ENCODE data around the gene ITPRID2.

ITPRID2 gene

DNA sequence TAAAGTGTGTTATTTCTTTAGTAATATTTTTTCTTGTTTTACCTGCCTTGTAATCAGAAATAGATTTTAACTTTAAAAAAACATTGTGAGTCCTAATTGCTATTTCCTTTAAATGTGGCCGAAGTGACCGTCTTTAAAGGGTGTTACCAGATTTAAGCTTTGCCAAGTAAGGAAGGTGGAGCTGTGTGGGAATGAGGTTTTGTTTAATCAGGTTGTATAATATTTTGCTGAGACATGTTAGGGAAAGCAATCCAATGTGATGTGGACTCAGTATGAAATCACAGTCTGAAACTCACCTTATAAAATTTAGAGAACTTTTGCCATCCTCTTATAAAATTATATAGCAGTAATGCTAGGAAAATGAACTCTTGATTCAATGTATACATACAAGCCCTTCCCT is 32.9 kb upstream of the ITPRID2 start:
- H3K9me3 ChIP-seq (ENCODE audit: control insufficient read depth, insufficient read depth, low read length), result no peaks in the 10 kb centered on the region
- no peaks in the 10 kb centered on the region for H3K4me1 ChIP-seq (ENCODE audit: control insufficient read depth, insufficient read depth, low read length)
- H3K36me3 ChIP-seq (ENCODE audit: control insufficient read depth, insufficient read depth, low read length), result no peaks in the 10 kb centered on the region
- H3K4me3 ChIP-seq (ENCODE audit: low read depth, low read length), result no peak overlapping the region
- no peak overlapping the region for H3K9ac ChIP-seq (ENCODE audit: low read depth, low read length)
- no peaks in the 10 kb centered on the region for H3K27me3 ChIP-seq (ENCODE audit: control insufficient read depth, insufficient read depth, low read length)

DNA sequence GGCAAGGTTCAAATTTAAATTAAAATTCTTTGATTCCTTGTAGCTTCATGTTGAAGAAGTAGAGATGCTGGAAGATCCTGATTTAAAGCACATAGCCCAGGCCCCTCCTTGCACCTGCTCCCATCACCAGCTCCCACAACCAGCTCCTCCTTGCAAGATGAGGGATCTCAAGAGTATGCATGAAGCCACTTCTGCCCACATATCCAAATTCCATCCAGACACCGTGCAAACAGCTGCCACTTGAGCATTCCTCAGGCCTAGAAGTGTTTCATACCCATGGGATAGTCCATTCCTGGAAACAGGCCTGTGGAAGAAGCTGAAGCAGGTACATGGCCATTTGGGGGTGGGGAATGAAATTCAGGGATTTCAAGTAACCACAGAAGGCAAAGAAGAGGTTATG is 32.4 kb upstream of the ITPRID2 start:
- no peaks in the 10 kb centered on the region for H3K27me3 ChIP-seq (ENCODE audit: control insufficient read depth, insufficient read depth, low read length)
- H3K9me3 ChIP-seq (ENCODE audit: control insufficient read depth, insufficient read depth, low read length), result no peaks in the 10 kb centered on the region
- H3K4me3 ChIP-seq (ENCODE audit: low read depth, low read length), result no peak overlapping the region
- H3K36me3 ChIP-seq (ENCODE audit: control insufficient read depth, insufficient read depth, low read length), result no peaks in the 10 kb centered on the region
- no peaks in the 10 kb centered on the region for H3K4me1 ChIP-seq (ENCODE audit: control insufficient read depth, insufficient read depth, low read length)
- no peak overlapping the region for H3K9ac ChIP-seq (ENCODE audit: low read depth, low read length)

DNA sequence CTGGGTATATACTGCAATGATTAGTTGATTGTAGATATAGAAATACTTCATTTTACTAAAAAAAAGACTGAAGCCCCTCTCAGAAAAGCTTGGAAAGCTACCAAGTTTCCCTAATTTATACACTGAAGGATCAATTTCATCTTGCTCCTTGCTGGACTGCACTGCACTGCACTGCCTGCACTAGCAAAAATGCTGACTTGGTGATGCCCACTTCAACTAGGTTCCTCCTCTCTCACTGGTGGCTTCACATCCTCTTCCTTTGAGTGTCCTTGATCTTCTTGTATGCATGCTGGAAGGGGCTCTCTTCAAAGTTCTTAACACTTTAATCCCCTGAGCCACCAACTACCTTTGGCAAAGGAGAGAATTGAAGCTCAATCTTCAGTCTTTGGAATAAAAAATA is 31.7 kb upstream of the ITPRID2 start:
- Histone ChIP-seq H3K9ac (ENCODE audit: low read depth, low read length) (no peak overlapping the region), H3K9me3 (ENCODE audit: control insufficient read depth, insufficient read depth, low read length) (no peaks in the 10 kb centered on the region), H3K27me3 (ENCODE audit: control insufficient read depth, insufficient read depth, low read length) (no peaks in the 10 kb centered on the region), H3K36me3 (ENCODE audit: control insufficient read depth, insufficient read depth, low read length) (no peaks in the 10 kb centered on the region), H3K4me1 (ENCODE audit: control insufficient read depth, insufficient read depth, low read length) (no peaks in the 10 kb centered on the region), H3K4me3 (ENCODE audit: low read depth, low read length) (no peak overlapping the region)

DNA sequence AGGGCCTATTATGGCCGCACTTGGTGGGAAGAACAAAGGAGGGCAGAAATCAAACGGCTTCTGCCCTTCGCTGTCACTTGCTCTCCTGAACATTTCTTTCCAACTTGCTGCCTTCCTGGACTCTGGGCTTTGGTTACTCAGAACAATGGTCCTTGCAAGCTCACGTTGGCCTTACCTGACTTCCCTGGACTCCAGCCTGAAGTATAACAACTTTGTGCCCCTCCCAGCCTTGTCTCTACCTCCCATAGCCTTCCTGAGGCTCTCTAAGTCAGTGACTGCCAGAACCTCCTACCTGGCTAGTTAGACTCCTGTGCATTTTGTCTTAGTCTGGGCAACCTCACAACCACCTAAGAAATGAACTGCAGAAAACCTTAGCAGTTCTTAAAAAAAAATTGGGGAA is 30.2 kb upstream of the ITPRID2 start:
- no peaks in the 10 kb centered on the region for H3K36me3 ChIP-seq (ENCODE audit: control insufficient read depth, insufficient read depth, low read length)
- H3K9me3 ChIP-seq (ENCODE audit: control insufficient read depth, insufficient read depth, low read length), result no peaks in the 10 kb centered on the region
- no peak overlapping the region for H3K4me3 ChIP-seq (ENCODE audit: low read depth, low read length)
- no peaks in the 10 kb centered on the region for H3K4me1 ChIP-seq (ENCODE audit: control insufficient read depth, insufficient read depth, low read length)
- H3K9ac ChIP-seq (ENCODE audit: low read depth, low read length), result no peak overlapping the region
- H3K27me3 ChIP-seq (ENCODE audit: control insufficient read depth, insufficient read depth, low read length), result no peaks in the 10 kb centered on the region

DNA sequence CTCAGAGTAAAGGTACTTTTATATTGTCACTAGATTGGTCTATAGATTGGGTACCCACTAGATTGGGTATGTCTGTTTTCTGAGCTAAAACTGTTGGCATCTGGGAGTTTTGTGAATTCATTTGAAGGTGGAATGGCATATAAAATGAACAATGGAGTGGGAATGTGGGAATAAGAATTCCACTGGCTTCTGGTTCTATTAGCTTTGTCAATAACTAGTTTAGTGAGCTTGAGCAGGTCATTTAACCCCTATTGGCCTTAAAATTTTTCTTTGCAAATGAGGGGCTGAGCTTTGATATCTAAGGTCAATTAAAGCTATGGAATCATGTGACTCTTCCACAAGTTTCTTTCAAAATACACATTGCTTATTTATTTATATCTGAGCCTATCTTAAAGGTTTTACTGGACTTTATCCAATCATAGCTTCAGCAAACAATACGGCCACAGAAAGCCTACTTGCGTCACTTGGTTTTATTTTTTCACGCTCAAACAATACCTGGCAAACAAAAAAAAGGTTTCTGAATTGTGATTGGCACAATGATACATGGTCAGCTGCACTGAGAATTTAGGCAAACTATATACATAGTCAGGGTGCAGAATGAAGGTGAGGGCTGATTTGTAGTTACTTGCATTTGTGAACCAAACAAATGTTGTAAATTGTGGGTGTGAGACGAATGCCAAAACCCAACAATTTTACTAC is 28.8 kb upstream of the ITPRID2 start:
- Histone ChIP-seq H3K4me1 (ENCODE audit: control insufficient read depth, insufficient read depth, low read length) (no peaks in the 10 kb centered on the region), H3K4me3 (ENCODE audit: low read depth, low read length) (no peak overlapping the region), H3K27me3 (ENCODE audit: control insufficient read depth, insufficient read depth, low read length) (no peaks in the 10 kb centered on the region), H3K36me3 (ENCODE audit: control insufficient read depth, insufficient read depth, low read length) (no peaks in the 10 kb centered on the region), H3K9ac (ENCODE audit: low read depth, low read length) (no peak overlapping the region), H3K9me3 (ENCODE audit: control insufficient read depth, insufficient read depth, low read length) (no peaks in the 10 kb centered on the region)

DNA sequence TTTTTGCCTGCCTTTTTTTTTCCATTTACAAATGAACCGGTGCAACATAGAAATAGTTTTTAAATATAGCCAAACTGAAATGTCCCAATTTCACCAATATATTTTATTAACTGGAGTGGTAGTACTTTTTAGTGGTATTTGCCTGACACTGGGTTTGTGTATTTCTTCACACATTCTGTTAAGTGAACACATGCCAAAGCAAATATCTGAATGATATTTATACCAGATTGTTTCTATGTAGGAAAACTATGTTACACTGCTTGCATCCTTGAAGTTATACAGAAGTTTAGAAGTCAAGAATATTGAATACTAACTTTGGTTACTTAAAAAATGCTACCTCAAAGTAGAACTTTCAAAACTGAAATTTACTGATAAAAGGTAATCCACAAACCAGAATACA is 19.4 kb upstream of the ITPRID2 start:
- H3K4me1 ChIP-seq (ENCODE audit: control insufficient read depth, insufficient read depth, low read length), result no peaks in the 10 kb centered on the region

DNA sequence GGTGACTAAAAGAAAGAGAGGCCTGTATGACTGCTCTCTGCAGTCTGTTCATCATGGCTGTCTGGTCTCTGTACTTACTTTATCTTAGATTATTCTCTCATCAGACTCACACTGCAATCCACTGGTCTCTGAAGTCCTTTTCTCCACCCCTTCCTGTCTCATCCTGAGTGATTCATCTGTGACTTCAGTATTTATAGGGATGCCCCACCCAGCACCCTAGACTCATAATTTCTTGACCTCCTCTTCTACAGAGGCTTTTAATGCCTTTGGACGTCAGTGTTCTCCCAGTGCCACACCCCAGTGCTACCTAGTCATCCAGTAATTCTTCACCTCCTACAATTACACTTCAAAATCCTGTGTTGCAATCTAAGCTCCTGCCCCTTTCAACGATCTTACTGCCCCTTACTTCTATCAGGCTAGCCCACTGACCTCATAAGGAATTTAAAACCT is 14.9 kb upstream of the ITPRID2 start:
- Histone ChIP-seq H3K9ac (ENCODE audit: low read depth, low read length) (no peak overlapping the region), H3K4me1 (ENCODE audit: control insufficient read depth, insufficient read depth, low read length) (no peaks in the 10 kb centered on the region)

More for the DNA sequence above, 19.4 kb upstream of the ITPRID2 start:
- Histone ChIP-seq H3K27me3 (ENCODE audit: control insufficient read depth, insufficient read depth, low read length) (no peaks in the 10 kb centered on the region), H3K36me3 (ENCODE audit: control insufficient read depth, insufficient read depth, low read length) (no peaks in the 10 kb centered on the region), H3K9ac (ENCODE audit: low read depth, low read length) (no peak overlapping the region), H3K9me3 (ENCODE audit: control insufficient read depth, insufficient read depth, low read length) (no peaks in the 10 kb centered on the region), H3K4me3 (ENCODE audit: low read depth, low read length) (no peak overlapping the region)

DNA sequence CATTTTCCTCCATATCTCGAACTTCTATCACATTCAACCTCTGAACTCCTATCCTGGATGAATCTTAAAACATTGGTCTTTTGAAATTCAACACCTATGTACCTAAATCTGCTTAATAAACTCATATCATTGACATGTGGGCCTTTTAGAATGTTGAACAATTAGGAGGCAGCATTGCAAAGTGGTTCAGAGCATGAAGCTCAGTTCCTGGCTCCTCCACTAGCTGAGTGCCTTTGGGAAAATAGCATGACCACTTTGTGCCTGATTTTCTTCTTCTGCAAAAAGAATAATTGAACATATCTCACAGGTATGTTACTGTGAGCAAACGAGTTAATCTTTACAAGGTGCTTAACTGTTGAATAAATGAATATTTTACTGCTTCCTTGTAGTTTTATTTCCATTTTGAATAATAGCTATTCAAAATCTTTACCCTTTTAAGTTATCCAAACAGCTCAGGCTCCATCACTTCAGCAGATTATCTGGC is 14.3 kb upstream of the ITPRID2 start:
- Histone ChIP-seq H3K9ac (ENCODE audit: low read depth, low read length) (no peak overlapping the region), H3K9me3 (ENCODE audit: control insufficient read depth, insufficient read depth, low read length) (no peaks in the 10 kb centered on the region), H3K4me3 (ENCODE audit: low read depth, low read length) (no peak overlapping the region), H3K4me1 (ENCODE audit: control insufficient read depth, insufficient read depth, low read length) (no peaks in the 10 kb centered on the region), H3K36me3 (ENCODE audit: control insufficient read depth, insufficient read depth, low read length) (no peaks in the 10 kb centered on the region), H3K27me3 (ENCODE audit: control insufficient read depth, insufficient read depth, low read length) (no peaks in the 10 kb centered on the region)

More for the DNA sequence above, 14.9 kb upstream of the ITPRID2 start:
- H3K36me3 ChIP-seq (ENCODE audit: control insufficient read depth, insufficient read depth, low read length), result no peaks in the 10 kb centered on the region
- no peaks in the 10 kb centered on the region for H3K9me3 ChIP-seq (ENCODE audit: control insufficient read depth, insufficient read depth, low read length)
- no peaks in the 10 kb centered on the region for H3K27me3 ChIP-seq (ENCODE audit: control insufficient read depth, insufficient read depth, low read length)
- no peak overlapping the region for H3K4me3 ChIP-seq (ENCODE audit: low read depth, low read length)

DNA sequence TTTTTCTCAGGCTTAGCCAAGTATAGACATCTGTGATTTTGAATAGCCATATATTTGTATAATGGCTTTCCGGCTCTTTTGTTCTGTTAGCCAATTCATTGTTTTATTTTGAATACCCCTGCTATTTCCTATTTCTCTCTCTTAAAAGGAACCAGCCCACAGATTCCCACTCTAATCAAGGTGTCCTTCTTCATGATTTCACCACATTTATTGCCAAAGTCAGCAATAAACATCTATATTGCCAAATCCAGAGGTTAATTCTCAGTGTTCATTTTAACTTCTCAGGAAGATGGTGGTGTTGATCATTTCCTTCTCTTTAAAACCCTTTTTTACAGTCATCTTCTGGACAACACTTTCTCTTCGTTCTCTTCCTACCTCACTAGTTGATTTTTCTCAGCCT is 13.1 kb upstream of the ITPRID2 start:
- H3K9me3 ChIP-seq (ENCODE audit: control insufficient read depth, insufficient read depth, low read length), result no peaks in the 10 kb centered on the region
- no peak overlapping the region for H3K9ac ChIP-seq (ENCODE audit: low read depth, low read length)
- H3K36me3 ChIP-seq (ENCODE audit: control insufficient read depth, insufficient read depth, low read length), result no peaks in the 10 kb centered on the region
- H3K27me3 ChIP-seq (ENCODE audit: control insufficient read depth, insufficient read depth, low read length), result no peaks in the 10 kb centered on the region
- no peak overlapping the region for H3K4me3 ChIP-seq (ENCODE audit: low read depth, low read length)
- H3K4me1 ChIP-seq (ENCODE audit: control insufficient read depth, insufficient read depth, low read length), result no peaks in the 10 kb centered on the region

DNA sequence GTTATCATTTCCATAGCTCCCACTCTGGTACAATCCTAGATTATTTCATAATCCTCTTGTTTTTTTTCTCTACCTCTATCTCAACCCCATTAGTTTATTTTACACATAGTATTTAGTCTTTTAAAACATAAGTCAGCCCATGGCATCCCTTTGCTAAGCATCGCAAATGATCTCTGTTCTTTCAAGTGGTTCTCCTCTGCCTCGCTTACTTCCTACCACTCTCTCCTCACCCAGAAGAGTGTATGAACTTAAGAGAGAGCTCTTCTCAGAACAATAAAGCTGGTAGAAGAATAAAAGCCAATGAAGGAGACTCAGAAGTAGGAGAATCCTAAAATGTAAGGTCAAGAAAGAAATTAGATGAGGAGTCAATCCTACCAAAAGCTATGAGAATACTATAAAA is 12.2 kb upstream of the ITPRID2 start:
- Histone ChIP-seq H3K36me3 (ENCODE audit: control insufficient read depth, insufficient read depth, low read length) (no peaks in the 10 kb centered on the region), H3K9ac (ENCODE audit: low read depth, low read length) (no peak overlapping the region), H3K4me3 (ENCODE audit: low read depth, low read length) (no peak overlapping the region), H3K27me3 (ENCODE audit: control insufficient read depth, insufficient read depth, low read length) (no peaks in the 10 kb centered on the region), H3K9me3 (ENCODE audit: control insufficient read depth, insufficient read depth, low read length) (no peaks in the 10 kb centered on the region), H3K4me1 (ENCODE audit: control insufficient read depth, insufficient read depth, low read length) (no peaks in the 10 kb centered on the region)

DNA sequence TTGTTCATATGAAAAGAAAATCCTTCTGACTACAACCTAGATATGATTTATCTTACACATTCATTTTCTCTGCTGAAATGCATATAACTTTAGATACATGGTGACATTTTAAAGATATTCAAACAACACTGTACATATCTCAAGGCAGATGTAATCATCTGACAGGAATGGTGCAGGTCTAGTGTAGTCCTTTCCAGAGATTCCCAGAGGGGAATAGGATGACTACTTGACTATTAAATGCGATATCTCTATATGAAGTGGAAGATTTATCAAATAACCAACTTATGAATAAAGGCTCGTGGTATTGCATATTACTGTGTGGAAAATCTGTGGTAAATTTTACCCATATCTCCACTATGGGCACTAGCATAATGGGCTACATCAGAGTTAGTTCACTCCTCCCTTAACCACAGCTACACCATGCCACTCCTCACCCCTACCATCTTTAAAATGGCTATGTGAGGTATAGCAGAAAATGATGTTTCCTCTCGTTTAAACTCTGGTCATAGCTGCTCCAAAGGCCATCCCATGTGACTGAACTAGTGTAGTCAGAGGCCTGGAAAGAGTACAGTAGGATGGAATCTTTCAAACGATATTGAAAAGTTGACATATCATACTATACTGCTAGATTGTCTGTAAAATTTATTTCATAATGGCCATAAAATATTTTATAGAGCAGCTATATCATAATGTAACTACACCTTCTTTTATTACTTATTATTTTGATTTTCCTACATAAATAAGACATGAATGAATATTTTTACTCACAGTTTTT is 9.1 kb upstream of the ITPRID2 start:
- H3K9ac ChIP-seq (ENCODE audit: low read depth, low read length), result no peak overlapping the region
- H3K9me3 ChIP-seq (ENCODE audit: control insufficient read depth, insufficient read depth, low read length), result no peaks in the 10 kb centered on the region

DNA sequence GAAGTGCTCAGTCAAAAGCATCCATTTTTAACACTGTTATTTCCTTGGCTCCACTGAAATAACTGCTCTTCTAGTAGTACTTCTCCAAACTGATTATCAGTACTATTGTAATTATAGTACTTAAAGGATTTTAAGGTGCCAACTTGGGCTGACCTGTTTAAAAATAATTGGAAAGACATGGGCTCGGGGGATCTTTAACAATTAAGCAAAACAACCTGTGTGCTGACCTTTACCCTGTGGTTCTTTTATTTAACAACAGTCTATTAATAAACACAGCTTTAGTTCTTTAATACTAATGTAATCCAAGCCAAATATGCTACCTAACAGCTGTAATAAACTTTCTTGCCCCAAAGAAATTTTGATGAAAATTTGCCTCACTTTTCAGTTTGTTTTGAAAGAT is 6.9 kb upstream of the ITPRID2 start:
- H3K9ac ChIP-seq (ENCODE audit: low read depth, low read length), result no peak overlapping the region
- H3K9me3 ChIP-seq (ENCODE audit: control insufficient read depth, insufficient read depth, low read length), result no peaks in the 10 kb centered on the region
- peaks cover under 1% of the 10 kb centered on the region for H3K27me3 ChIP-seq (ENCODE audit: control insufficient read depth, insufficient read depth, low read length)
- H3K4me3 ChIP-seq (ENCODE audit: low read depth, low read length), result no peak overlapping the region
- no peaks in the 10 kb centered on the region for H3K4me1 ChIP-seq (ENCODE audit: control insufficient read depth, insufficient read depth, low read length)
- no peaks in the 10 kb centered on the region for H3K36me3 ChIP-seq (ENCODE audit: control insufficient read depth, insufficient read depth, low read length)

More for the DNA sequence above, 9.1 kb upstream of the ITPRID2 start:
- Histone ChIP-seq H3K4me3 (ENCODE audit: low read depth, low read length) (no peak overlapping the region), H3K4me1 (ENCODE audit: control insufficient read depth, insufficient read depth, low read length) (no peaks in the 10 kb centered on the region), H3K27me3 (ENCODE audit: control insufficient read depth, insufficient read depth, low read length) (no peaks in the 10 kb centered on the region), H3K36me3 (ENCODE audit: control insufficient read depth, insufficient read depth, low read length) (no peaks in the 10 kb centered on the region)

Measured in iPS-15b (cell line).